ENCODE data around the gene ZBTB16. TPM values are rescaled to one million over a fixed set of nuclear protein-coding genes. Genes with fewer than 3 reads are reported as not detected.

The ZBTB16 gene
- total and polyA plus RNA-seq, 12 donors, result 18.3 to 108 (median 54.6) TPM

GRCh38 chr11:114252767-114253166 is 193.3 kb downstream of the ZBTB16 start:
- no peak for TF ChIP-seq CTCF (IDR thresholded peaks at IDR 0.05)
- peak overlapping the region in 7 of 10 donors; percentile 24 to 58 (median 52) for H3K27ac ChIP-seq
- no peaks in the 10 kb centered on the region for H3K9me3 ChIP-seq
- H3K4me3 ChIP-seq, result no peak overlapping the region
- peaks cover 0 to 63% (median 22%) of the 10 kb centered on the region in 9 donors for H3K36me3 ChIP-seq
- WGBS, 2 donors, result 79 to 83% methylated on average over 9 of the region's 9 CpGs
- peaks cover 0 to 38% (median 31%) of the 10 kb centered on the region in 9 donors for H3K4me1 ChIP-seq
- DNase-seq, result no peak
- ATAC-seq, result no peak
- H3K27me3 ChIP-seq, result no peaks in the 10 kb centered on the region
- intact Hi-C loops (cut with DNase I), result loop anchor here in 1 of 10 donors (10.0 kb wide), 2 partner anchors 58 to 188 kb away; no protein-coding TSS in a partner anchor

GRCh38 chr11:114253771-114254170 is 194.3 kb downstream of the ZBTB16 start:
- intact Hi-C loops (cut with DNase I), result loop anchor here in 1 of 10 donors (10.0 kb wide), 2 partner anchors 59 to 189 kb away; no protein-coding TSS in a partner anchor
- Histone ChIP-seq H3K27me3 (no peaks in the 10 kb centered on the region), H3K27ac (peak overlapping the region in 8 of 10 donors; percentile 2 to 58 (median 30)), H3K9me3 (no peaks in the 10 kb centered on the region), H3K4me3 (no peak overlapping the region), H3K36me3 (peaks cover 0 to 53% (median 19%) of the 10 kb centered on the region in 9 donors), H3K4me1 (peaks cover 9 to 48% (median 41%) of the 10 kb centered on the region in 9 donors)
- 68 to 79% methylated on average over 2 of the region's 2 CpGs for WGBS, 2 donors
- DNase-seq, result no peak
- TF ChIP-seq CTCF (IDR thresholded peaks at IDR 0.05), result no peak
- ATAC-seq, result no peak

GRCh38 chr11:114254571-114255146 is 195.1 kb downstream of the ZBTB16 start:
- DNase-seq (no peak), ATAC-seq (no peak)
- Histone ChIP-seq H3K9me3 (no peaks in the 10 kb centered on the region), H3K4me1 (peaks cover 17 to 57% (median 50%) of the 10 kb centered on the region in 9 donors), H3K4me3 (no peak overlapping the region), H3K27ac (peak overlapping the region in 1 of 10 donors; percentile 15), H3K27me3 (no peaks in the 10 kb centered on the region), H3K36me3 (peaks cover 0 to 48% (median 18%) of the 10 kb centered on the region in 9 donors)
- WGBS, 2 donors, result 93 to 97% methylated on average over 14 of the region's 14 CpGs
- intact Hi-C loops (cut with DNase I), result loop anchor here in 8 of 10 donors (5.0 to 10.0 kb wide), 6 partner anchors 52 to 197 kb away; partner anchors contain the start of gene ZBTB16 (in 3 of the 8)
- no peak for TF ChIP-seq CTCF (IDR thresholded peaks at IDR 0.05)

GRCh38 chr11:114255289-114255688 is 195.8 kb downstream of the ZBTB16 start:
- no peak for DNase-seq

More at GRCh38 chr11:114255289-114255688, 195.8 kb downstream of the ZBTB16 start:
- no peak for TF ChIP-seq CTCF (IDR thresholded peaks at IDR 0.05)
- ATAC-seq, result no peak
- H3K36me3 ChIP-seq, result peaks cover 0 to 42% (median 15%) of the 10 kb centered on the region in 9 donors
- intact Hi-C loops (cut with DNase I), result loop anchor here in 8 of 10 donors (5.0 to 10.0 kb wide), 6 partner anchors 53 to 198 kb away; partner anchors contain the start of gene ZBTB16 (in 3 of the 8)
- no peaks in the 10 kb centered on the region for H3K9me3 ChIP-seq
- H3K27ac ChIP-seq, result no peak overlapping the region
- WGBS, 2 donors, result 90 to 91% methylated on average over 11 of the region's 11 CpGs
- H3K4me3 ChIP-seq, result no peak overlapping the region
- peaks cover 17 to 63% (median 56%) of the 10 kb centered on the region in 9 donors for H3K4me1 ChIP-seq
- H3K27me3 ChIP-seq, result no peaks in the 10 kb centered on the region

Data from heart right ventricle (tissue), 16 donors.